ENCODE results near the gene LOC101059915.

LOC101059915 gene

DNA sequence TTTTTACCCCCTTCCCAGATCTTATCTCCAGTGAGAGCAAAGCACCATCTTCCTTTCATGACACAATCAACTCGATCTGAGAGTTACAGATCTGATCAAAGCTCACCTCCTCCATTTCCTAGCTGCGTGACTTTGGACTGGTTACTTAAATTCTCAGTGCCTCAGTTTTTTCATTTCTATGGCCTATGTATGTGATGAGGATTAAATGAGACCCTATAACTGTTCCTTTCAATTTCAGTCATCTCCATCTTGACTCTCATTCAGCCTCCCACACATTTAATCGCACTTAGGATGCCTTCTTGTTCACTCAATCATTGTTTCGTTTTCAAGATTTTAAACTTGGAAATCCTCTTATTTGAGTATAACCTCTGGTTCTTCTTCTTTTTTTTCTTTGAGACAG is 28.9 kb upstream of the LOC101059915 start:
- Histone ChIP-seq H3K4me1 (ENCODE audit: insufficient read depth, low read length) (no peaks in the 10 kb centered on the region), H3K56ac (ENCODE audit: insufficient read length, low read depth, low read length) (no peak overlapping the region), H4K20me1 (ENCODE audit: control insufficient read depth, insufficient read depth, insufficient read length) (no peaks in the 10 kb centered on the region), H3K4ac (ENCODE audit: low read depth, low read length) (no peak overlapping the region), H4K5ac (ENCODE audit: insufficient read length, low read depth, low read length) (no peak overlapping the region), H3K9me3 (ENCODE audit: control insufficient read depth, low read depth, low read length) (peaks cover 46% of the 10 kb centered on the region), H2BK20ac (ENCODE audit: low read depth, low read length, poor library complexity, severe bottlenecking) (no peak overlapping the region), H3T11ph (ENCODE audit: low read length) (no peak overlapping the region), H3K79me2 (ENCODE audit: insufficient read depth, low read length) (no peaks in the 10 kb centered on the region), H3K79me1 (ENCODE audit: insufficient read depth, low read depth, low read length, poor library complexity, severe bottlenecking) (no peaks in the 10 kb centered on the region), H3K14ac (ENCODE audit: insufficient read depth, low read length) (no peak overlapping the region), H2BK120ac (ENCODE audit: low read depth, low read length, poor library complexity, severe bottlenecking) (no peak overlapping the region), H3K4me2 (ENCODE audit: insufficient read depth, insufficient read length, low read length) (no peak overlapping the region), H3K18ac (ENCODE audit: insufficient read length, low read depth, low read length) (no peak overlapping the region), H3K23me2 (ENCODE audit: insufficient read length, low read depth, low read length, poor library complexity, severe bottlenecking) (no peaks in the 10 kb centered on the region), H2BK15ac (ENCODE audit: low read depth, low read length) (no peak overlapping the region), H2AK5ac (ENCODE audit: insufficient read length, low read length) (no peak overlapping the region), H3K27ac (ENCODE audit: insufficient read length, low read depth, low read length) (no peak overlapping the region), H3K27me3 (ENCODE audit: insufficient read depth, low read length) (no peaks in the 10 kb centered on the region), H4K8ac (replicated peaks; ENCODE audit: insufficient read length, low read depth, low read length) (no peak overlapping the region), H2AFZ (ENCODE audit: low read length) (no peak overlapping the region), H3K23ac (ENCODE audit: insufficient read length, low read depth, low read length) (no peak overlapping the region), H2BK12ac (ENCODE audit: insufficient read length, low read depth, low read length) (no peak overlapping the region), H3K9ac (ENCODE audit: extremely low read depth, insufficient read length, low read length) (no peak overlapping the region), H2BK5ac (ENCODE audit: insufficient read length, low read length) (no peak overlapping the region), H4K91ac (ENCODE audit: insufficient read length, low read depth, low read length) (no peak overlapping the region)
- no peak overlapping the region for H3K4me3 Mint-ChIP-seq
- no peaks in the 10 kb centered on the region for H3K36me3 Mint-ChIP-seq (ENCODE audit: insufficient read depth in 1 of 3, low read depth in 3 of 3)
- WGBS (ENCODE audit: extremely low coverage, insufficient read length, low lambda C conversion rate), result no CpG with 5 or more reads among the region's 4 CpGs
- no peak overlapping the region for H3K27ac Mint-ChIP-seq
- DNase-seq, result no peak
- H3K9me3 Mint-ChIP-seq, result peaks cover 45 to 52% of the 10 kb centered on the region in 2 experiments
- H3K27me3 Mint-ChIP-seq (ENCODE audit: low read depth), result peaks cover 4% of the 10 kb centered on the region; the same call in 1 of the 2 replicates
- no peaks in the 10 kb centered on the region for H3K4me1 Mint-ChIP-seq
- no peak for TF ChIP-seq CTCF (conservative IDR thresholded peaks at IDR 0.05)
